Ascending aorta (tissue), 2 donors: ENCODE measurements around the gene ITGA11. TPM values are rescaled to one million over a fixed set of nuclear protein-coding genes. Genes with fewer than 3 reads are reported as not detected.
A peak's percentile ranks its signal among the peaks of the same experiment; 100 is the strongest.

Experiments
- DNase-seq, 2 donors: peaks; one replicate each; pipeline ENCODE4 v3.0.0-alpha.2; 2019; ENCODE audit warnings: low spot score in 2 of 2
- H3K27ac ChIP-seq, 2 donors: fragments of 200-600 bp; sonication (generic); one replicate each; pipeline ENCODE4 v1.5.1; 2016 to 2017; ENCODE audit warnings: mild to moderate bottlenecking in 1 of 2
- H3K27me3 ChIP-seq: fragments of 200-600 bp; sonication (generic); one replicate; pipeline ENCODE4 v1.5.1; 2017
- H3K36me3 ChIP-seq, 2 donors: fragments of 200-600 bp; sonication (generic); one replicate each; pipeline ENCODE4 v1.5.1; 2016
- H3K4me1 ChIP-seq, 2 donors: fragments of 200-600 bp; sonication (generic); one replicate each; pipeline ENCODE4 v1.5.1; 2016 to 2017; ENCODE audit warnings: mild to moderate bottlenecking in 1 of 2
- H3K4me3 ChIP-seq, 2 donors: fragments of 200-600 bp; sonication (generic); one replicate each; pipeline ENCODE4 v1.5.1; 2016 to 2017; ENCODE audit warnings: mild to moderate bottlenecking in 1 of 2
- H3K9me3 ChIP-seq, 2 donors: fragments of 200-600 bp; sonication (generic); one replicate each; pipeline ENCODE4 v1.5.1; 2016
- CTCF ChIP-seq, 3 experiments: fragments of 200-600 bp in 2 of 3; fragments of 450-650 bp in 1 of 3; sonication (generic) in 2 of 3; IDR thresholded peaks; one replicate each; pipeline ENCODE4 v1.5.1; 2016 to 2019; ENCODE audit warnings: antibody characterized with exemption in 3 of 3, mild to moderate bottlenecking in 1 of 3, moderate library complexity in 1 of 3
- intact Hi-C: fragments of 100-400 bp; cut with DNase I; formaldehyde crosslinking; loops from one replicate; pipeline ENCODE4 v1.15.1; 2023
- total RNA-seq: library from RNA; depleted of rRNA; stranded (reverse); fragments of >200 nt; gene quantifications from one replicate; pipeline ENCODE4 v1.1.0, GENCODE V29; 2016

ITGA11 gene
- total RNA-seq, 1 donor from 2014 or later, result 136 TPM

- Histone ChIP-seq H3K4me3 (no peak overlapping the region), H3K36me3 (peaks cover 92 to 97% of the 10 kb centered on the region in 2 donors), H3K4me1 (peaks cover 0 to 4% of the 10 kb centered on the region in 2 donors), H3K27ac (peak overlapping the region; percentile 84 to 85), H3K9me3 (no peaks in the 10 kb centered on the region), H3K27me3 (no peaks in the 10 kb centered on the region)
- no peak for TF ChIP-seq CTCF (IDR thresholded peaks at IDR 0.05)
- DNase-seq, result peak in 1 of 2 donors; percentile 48
- intact Hi-C loops, result no loop called here
Observed at GRCh38 chr15:68316061-68316804, 115.7 kb downstream of the ITGA11 start.

- Histone ChIP-seq H3K27ac (peak overlapping the region; percentile 84 to 85), H3K36me3 (peaks cover 92 to 97% of the 10 kb centered on the region in 2 donors)
- intact Hi-C loops, result no loop called here
Observed at GRCh38 chr15:68315495-68316031, 116.4 kb downstream of the ITGA11 start.

GRCh38 chr15:68315035-68315434 is 116.9 kb downstream of the ITGA11 start:
- Histone ChIP-seq H3K36me3 (peaks cover 87 to 95% of the 10 kb centered on the region in 2 donors), H3K27ac (peak overlapping the region; percentile 84 to 85), H3K4me3 (no peak overlapping the region), H3K27me3 (no peaks in the 10 kb centered on the region), H3K4me1 (peaks cover 0 to 13% of the 10 kb centered on the region in 2 donors), H3K9me3 (no peaks in the 10 kb centered on the region)
- no peak for TF ChIP-seq CTCF (IDR thresholded peaks at IDR 0.05)
- no peak for DNase-seq
- intact Hi-C loops, result no loop called here

More at GRCh38 chr15:68315495-68316031, 116.4 kb downstream of the ITGA11 start:
- no peaks in the 10 kb centered on the region for H3K9me3 ChIP-seq
- H3K4me1 ChIP-seq, result peaks cover 0 to 9% of the 10 kb centered on the region in 2 donors
- no peak overlapping the region for H3K4me3 ChIP-seq
- H3K27me3 ChIP-seq, result no peaks in the 10 kb centered on the region
- no peak for TF ChIP-seq CTCF (IDR thresholded peaks at IDR 0.05)
- peak in 1 of 2 donors; percentile 58 for DNase-seq

- Histone ChIP-seq H3K27ac (peak overlapping the region; percentile 84 to 85), H3K4me3 (no peak overlapping the region), H3K27me3 (no peaks in the 10 kb centered on the region), H3K9me3 (no peaks in the 10 kb centered on the region), H3K4me1 (peaks cover 0 to 18% of the 10 kb centered on the region in 2 donors), H3K36me3 (peaks cover 82 to 90% of the 10 kb centered on the region in 2 donors)
- no peak for DNase-seq
- TF ChIP-seq CTCF (IDR thresholded peaks at IDR 0.05), result no peak
- intact Hi-C loops, result no loop called here
Observed at GRCh38 chr15:68314563-68314962, 117.4 kb downstream of the ITGA11 start.

GRCh38 chr15:68313501-68314410 is 118.2 kb downstream of the ITGA11 start:
- H3K9me3 ChIP-seq, result no peaks in the 10 kb centered on the region
- DNase-seq, result peak in 1 of 2 donors; percentile 58

More at GRCh38 chr15:68313501-68314410, 118.2 kb downstream of the ITGA11 start:
- Histone ChIP-seq H3K36me3 (peaks cover 74 to 82% of the 10 kb centered on the region in 2 donors), H3K4me1 (peaks cover 0 to 21% of the 10 kb centered on the region in 2 donors), H3K27me3 (no peaks in the 10 kb centered on the region), H3K4me3 (no peak overlapping the region), H3K27ac (peak overlapping the region; percentile 84 to 85)
- intact Hi-C loops, result no loop called here
- TF ChIP-seq CTCF (IDR thresholded peaks at IDR 0.05), result no peak
